Osteocyte (in vitro differentiated cells): ENCODE results near the gene SLIT1. TPM values are rescaled to one million over a fixed set of nuclear protein-coding genes. Genes with fewer than 3 reads are reported as not detected.

Experiments used
- DNase-seq: peaks from one replicate; pipeline ENCODE4 v3.0.0; 2021; ENCODE audit warnings: mixed read lengths; ENCODE audit not compliant: unreplicated experiment; ENCODE audit errors: extremely low spot score
- H3K27ac Mint-ChIP-seq: one replicate; pipeline ENCODE4 v1.8.0; 2021; ENCODE audit warnings: mild to moderate bottlenecking, mixed read lengths; ENCODE audit not compliant: unreplicated experiment
- H3K27me3 Mint-ChIP-seq: one replicate; pipeline ENCODE4 v1.8.0; 2021; ENCODE audit warnings: mixed read lengths; ENCODE audit not compliant: unreplicated experiment
- H3K36me3 Mint-ChIP-seq: one replicate; pipeline ENCODE4 v1.8.0; 2021; ENCODE audit warnings: mixed read lengths; ENCODE audit not compliant: unreplicated experiment
- H3K4me1 Mint-ChIP-seq: one replicate; pipeline ENCODE4 v1.8.0; 2021; ENCODE audit warnings: mixed read lengths; ENCODE audit not compliant: unreplicated experiment
- H3K4me3 Mint-ChIP-seq: one replicate; pipeline ENCODE4 v1.8.0; 2021; ENCODE audit warnings: mild to moderate bottlenecking, moderate library complexity, mixed read lengths; ENCODE audit not compliant: unreplicated experiment
- H3K9me3 Mint-ChIP-seq: one replicate; pipeline ENCODE4 v1.8.0; 2021; ENCODE audit warnings: mixed read lengths; ENCODE audit not compliant: unreplicated experiment
- total RNA-seq: library from RNA; stranded (reverse); gene quantifications from 2 replicates; pipeline ENCODE4 v1.2.1, GENCODE V29; 2021
- TF ChIP-seq, protein P1 (sequence below): fragments of 200-600 bp; sonication (generic); IDR thresholded peaks from 2 replicates; pipeline ENCODE4 v1.5.0; 2021; ENCODE audit warnings: antibody characterized with exemption, mild to moderate bottlenecking, moderate library complexity

Gene SLIT1
- total RNA-seq, 1 donor from 2014 or later: not detected

GRCh38 chr10:97056003-97056630 lies 129.6 kb downstream of the SLIT1 start:
- H3K9me3 Mint-ChIP-seq: no peaks in the 10 kb centered on the region
- no peak for DNase-seq
- H3K27me3 Mint-ChIP-seq: peaks cover 27% of the 10 kb centered on the region
- H3K27ac Mint-ChIP-seq: no peak overlapping the region
- H3K4me1 Mint-ChIP-seq: no peaks in the 10 kb centered on the region
- TF ChIP-seq, protein P1, sequence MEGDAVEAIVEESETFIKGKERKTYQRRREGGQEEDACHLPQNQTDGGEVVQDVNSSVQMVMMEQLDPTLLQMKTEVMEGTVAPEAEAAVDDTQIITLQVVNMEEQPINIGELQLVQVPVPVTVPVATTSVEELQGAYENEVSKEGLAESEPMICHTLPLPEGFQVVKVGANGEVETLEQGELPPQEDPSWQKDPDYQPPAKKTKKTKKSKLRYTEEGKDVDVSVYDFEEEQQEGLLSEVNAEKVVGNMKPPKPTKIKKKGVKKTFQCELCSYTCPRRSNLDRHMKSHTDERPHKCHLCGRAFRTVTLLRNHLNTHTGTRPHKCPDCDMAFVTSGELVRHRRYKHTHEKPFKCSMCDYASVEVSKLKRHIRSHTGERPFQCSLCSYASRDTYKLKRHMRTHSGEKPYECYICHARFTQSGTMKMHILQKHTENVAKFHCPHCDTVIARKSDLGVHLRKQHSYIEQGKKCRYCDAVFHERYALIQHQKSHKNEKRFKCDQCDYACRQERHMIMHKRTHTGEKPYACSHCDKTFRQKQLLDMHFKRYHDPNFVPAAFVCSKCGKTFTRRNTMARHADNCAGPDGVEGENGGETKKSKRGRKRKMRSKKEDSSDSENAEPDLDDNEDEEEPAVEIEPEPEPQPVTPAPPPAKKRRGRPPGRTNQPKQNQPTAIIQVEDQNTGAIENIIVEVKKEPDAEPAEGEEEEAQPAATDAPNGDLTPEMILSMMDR: no peak
- H3K4me3 Mint-ChIP-seq: no peak overlapping the region
- H3K36me3 Mint-ChIP-seq: no peaks in the 10 kb centered on the region

- Mint-ChIP-seq H3K27ac (no peak overlapping the region), H3K36me3 (no peaks in the 10 kb centered on the region), H3K9me3 (no peaks in the 10 kb centered on the region), H3K4me1 (no peaks in the 10 kb centered on the region), H3K27me3 (peaks cover 35% of the 10 kb centered on the region), H3K4me3 (no peak overlapping the region)
- DNase-seq: no peak
- TF ChIP-seq, protein P1: no peak
Observed at GRCh38 chr10:97053276-97053675, 132.5 kb downstream of the SLIT1 start.

DNA sequence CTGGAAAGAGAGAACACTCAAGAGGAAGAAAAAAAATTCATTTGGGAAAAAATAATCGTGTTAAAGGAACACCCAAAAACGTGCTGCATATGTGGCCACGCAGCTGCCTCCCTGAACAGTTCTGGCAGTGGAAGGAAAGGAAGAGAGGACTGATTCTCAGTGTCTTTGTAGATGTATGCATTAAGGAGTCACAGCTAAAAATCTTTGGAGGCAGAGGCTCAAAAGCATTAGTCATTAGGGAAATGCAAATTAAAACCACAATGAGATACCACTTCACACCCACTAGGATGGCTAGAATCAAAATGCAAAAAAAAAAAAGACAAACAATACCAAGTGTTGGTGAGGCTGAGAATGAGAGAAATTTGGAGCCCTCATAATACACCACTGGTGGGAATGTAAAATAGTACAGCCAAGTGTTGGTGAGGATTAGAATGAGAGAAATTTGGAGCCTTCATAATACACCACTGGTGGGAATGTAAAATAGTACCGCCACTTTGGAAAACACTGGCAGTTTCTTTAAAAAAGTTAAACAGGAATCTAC lies 134.7 kb downstream of the SLIT1 start:
- Mint-ChIP-seq H3K9me3 (no peaks in the 10 kb centered on the region), H3K27ac (no peak overlapping the region), H3K36me3 (no peaks in the 10 kb centered on the region), H3K4me1 (no peaks in the 10 kb centered on the region), H3K27me3 (peaks cover 35% of the 10 kb centered on the region), H3K4me3 (no peak overlapping the region)
- DNase-seq: no peak
- TF ChIP-seq, protein P1: no peak

- Mint-ChIP-seq H3K27ac (no peak overlapping the region), H3K4me3 (no peak overlapping the region), H3K4me1 (no peaks in the 10 kb centered on the region), H3K9me3 (no peaks in the 10 kb centered on the region), H3K27me3 (peaks cover 35% of the 10 kb centered on the region), H3K36me3 (no peaks in the 10 kb centered on the region)
- DNase-seq: no peak
- TF ChIP-seq, protein P1: no peak
Observed at GRCh38 chr10:97050205-97050745, 135.5 kb downstream of the SLIT1 start.

DNA sequence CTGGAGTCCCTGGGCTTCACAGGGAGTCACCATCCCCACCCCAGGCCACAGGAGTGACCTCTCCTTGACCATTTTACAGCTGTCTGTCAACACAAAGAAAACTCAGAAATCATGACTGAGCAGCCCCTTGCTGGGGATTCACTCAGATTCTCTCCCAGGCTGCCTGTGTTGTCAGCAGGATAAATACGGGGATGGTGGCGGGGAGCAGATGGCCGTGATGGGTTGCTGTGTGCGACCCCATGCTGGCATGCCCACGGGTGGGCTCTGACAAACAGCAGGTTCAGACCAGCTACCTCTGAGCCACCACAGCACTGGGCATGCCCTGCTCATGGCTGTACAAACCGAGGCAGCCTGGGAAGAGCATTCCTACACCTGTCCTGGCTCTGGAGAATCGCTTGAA lies 136.1 kb downstream of the SLIT1 start:
- Mint-ChIP-seq H3K36me3 (no peaks in the 10 kb centered on the region), H3K27me3 (peaks cover 33% of the 10 kb centered on the region), H3K4me1 (no peaks in the 10 kb centered on the region), H3K9me3 (no peaks in the 10 kb centered on the region), H3K4me3 (no peak overlapping the region), H3K27ac (no peak overlapping the region)
- no peak for DNase-seq
- TF ChIP-seq, protein P1: no peak
